Upper lobe of left lung (tissue), 4 donors: ENCODE data around the gene GPHA2.

Experiments
- CTCF ChIP-seq, 6 experiments: fragments of 450-650 bp in 4 of 6; fragments of 200-600 bp in 2 of 6; sonication (generic) in 2 of 6; IDR thresholded peaks; one replicate each; pipeline ENCODE4 v1.5.1; 2016 to 2019; ENCODE audit warnings: antibody characterized with exemption in 6 of 6
- EP300 ChIP-seq, 4 donors: sonication (generic); formaldehyde crosslinking; IDR thresholded peaks; one replicate each; pipeline ENCODE4 v1.5.1; 2017; ENCODE audit warnings: antibody characterized with exemption in 4 of 4, control low read depth in 2 of 4
- POLR2AphosphoS5 ChIP-seq, 2 donors: sonication (generic); formaldehyde crosslinking; IDR thresholded peaks; one replicate each; pipeline ENCODE4 v1.5.1; 2017; ENCODE audit warnings: antibody characterized with exemption in 2 of 2

- TF ChIP-seq CTCF (IDR thresholded peaks at IDR 0.05) (peak; percentile 90 to 95 (median 93)), EP300 (IDR thresholded peaks at IDR 0.05) (no peak), POLR2AphosphoS5 (IDR thresholded peaks at IDR 0.05) (no peak)
Observed at GRCh38 chr11:64894070-64894811, 41.5 kb downstream of the GPHA2 start.
